Fibroblast of gingiva (primary cell): Measurements from ENCODE around the gene METTL26.
"Not testable (repeated sequence)": the region's sequence is repeated elsewhere in the genome, so short reads cannot be mapped to it uniquely, and the experiment has no call there.

ENCODE experiments used
- DNase-seq: peaks from one replicate; pipeline ENCODE4 v3.0.0-alpha.2; 2011; ENCODE audit warnings: low read depth

The METTL26 gene

GRCh38 chr16:625117-625976 lies 10.8 kb downstream of the METTL26 start:
- no peak for DNase-seq

- no peak for DNase-seq
Measured at GRCh38 chr16:624526-625070, 11.5 kb downstream of the METTL26 start.

GRCh38 chr16:622920-623280 lies 13.2 kb downstream of the METTL26 start:
- DNase-seq = no peak

GRCh38 chr16:621526-622105 lies 14.5 kb downstream of the METTL26 start:
- DNase-seq = no peak

- no peak for DNase-seq
Measured at GRCh38 chr16:620700-621525, 15.2 kb downstream of the METTL26 start.

GRCh38 chr16:619476-620100 lies 16.5 kb downstream of the METTL26 start:
- DNase-seq = no peak

GRCh38 chr16:617855-618254 lies 18.2 kb downstream of the METTL26 start:
- no peak for DNase-seq

- no peak for DNase-seq
Measured at GRCh38 chr16:616733-617586, 19.1 kb downstream of the METTL26 start.

- DNase-seq = no peak
Measured at GRCh38 chr16:615122-615521, 21.0 kb downstream of the METTL26 start.

GRCh38 chr16:610513-611381 lies 25.4 kb downstream of the METTL26 start:
- no peak for DNase-seq

GRCh38 chr16:609984-610383 lies 26.1 kb downstream of the METTL26 start:
- no peak for DNase-seq

- DNase-seq = no peak
Measured at GRCh38 chr16:609316-609715, 26.8 kb downstream of the METTL26 start.

- no peak for DNase-seq
Measured at GRCh38 chr16:608019-608418, 28.1 kb downstream of the METTL26 start.

GRCh38 chr16:606656-607307 lies 29.3 kb downstream of the METTL26 start:
- DNase-seq = no peak

GRCh38 chr16:603933-604332 lies 32.2 kb downstream of the METTL26 start:
- DNase-seq = no peak

GRCh38 chr16:600781-601180 lies 35.3 kb downstream of the METTL26 start:
- no peak for DNase-seq

- DNase-seq = no peak
Measured at GRCh38 chr16:598823-599739, 37.0 kb downstream of the METTL26 start.

- not testable (repeated sequence) for DNase-seq
Measured at GRCh38 chr16:597655-598054, 38.5 kb downstream of the METTL26 start.

- DNase-seq = no peak
Measured at GRCh38 chr16:596736-597060, 39.4 kb downstream of the METTL26 start.
